Right forelimb (tissue), 1 donor: Measurements from ENCODE around the gene ZDHHC11.
"Not testable (repeated sequence)": the region's sequence is repeated elsewhere in the genome, so short reads cannot be mapped to it uniquely, and the experiment has no call there.

Experiments used
- DNase-seq: peaks from one replicate; pipeline ENCODE4 v3.0.0-alpha.2; 2018

ZDHHC11 gene

DNA sequence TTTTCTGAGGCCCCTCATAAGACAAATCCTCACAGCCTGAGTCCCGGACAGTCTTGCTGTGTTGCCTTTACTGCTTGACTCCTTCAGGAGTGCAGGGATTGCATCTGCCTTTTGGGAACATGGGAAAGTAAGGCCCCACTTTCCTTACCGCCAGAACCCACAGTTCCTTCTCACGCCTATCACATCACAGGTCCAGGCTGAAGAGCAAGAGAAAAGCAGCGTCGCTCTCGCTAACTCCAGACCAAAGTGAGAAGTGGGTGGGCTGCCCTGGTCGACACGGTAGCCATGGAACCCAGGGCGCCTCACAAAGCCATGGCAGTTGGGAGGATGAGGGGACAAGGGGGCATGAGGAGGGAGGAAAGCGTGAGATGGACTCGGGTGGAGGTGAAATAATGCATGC lies 7.9 kb upstream of the ZDHHC11 start:
- no peak for DNase-seq

DNA sequence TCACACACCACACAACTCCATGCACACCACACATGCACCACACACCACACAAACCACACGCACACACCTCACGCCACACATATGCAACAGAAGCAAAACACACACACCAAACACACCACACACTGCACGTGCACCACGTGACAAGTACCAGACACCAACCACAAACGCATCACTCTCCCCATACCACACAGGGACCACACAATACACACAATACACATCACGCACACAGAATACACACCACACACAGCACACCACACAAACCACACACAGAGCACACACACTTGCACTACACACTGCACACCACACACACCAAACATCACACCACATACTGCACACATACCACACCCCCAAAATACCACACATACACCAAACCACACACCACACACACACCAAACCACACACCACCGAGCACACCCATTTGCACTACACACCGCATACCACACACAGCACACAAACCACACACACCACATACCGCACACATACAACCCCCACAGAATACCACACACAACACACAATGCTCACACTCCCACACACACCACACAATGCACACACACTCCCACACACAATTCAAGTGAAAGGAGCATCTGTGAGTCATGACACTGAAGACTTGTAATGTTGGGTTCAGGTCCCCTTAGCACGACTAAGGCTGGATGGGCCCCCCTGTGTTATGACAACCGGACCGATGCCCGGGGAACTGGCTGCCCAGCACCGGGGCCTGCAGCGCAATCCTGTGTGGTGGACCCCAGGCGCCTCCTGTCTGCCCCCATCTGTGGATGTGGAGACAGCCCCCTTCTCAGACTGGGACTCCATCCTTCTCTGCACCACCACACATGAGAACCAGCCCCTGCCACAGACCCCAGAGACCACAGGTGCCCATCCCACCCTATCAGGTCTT lies 6.0 kb upstream of the ZDHHC11 start:
- DNase-seq = no peak

GRCh38 chr5:855771-856530 lies 5.2 kb upstream of the ZDHHC11 start:
- DNase-seq = no peak

DNA sequence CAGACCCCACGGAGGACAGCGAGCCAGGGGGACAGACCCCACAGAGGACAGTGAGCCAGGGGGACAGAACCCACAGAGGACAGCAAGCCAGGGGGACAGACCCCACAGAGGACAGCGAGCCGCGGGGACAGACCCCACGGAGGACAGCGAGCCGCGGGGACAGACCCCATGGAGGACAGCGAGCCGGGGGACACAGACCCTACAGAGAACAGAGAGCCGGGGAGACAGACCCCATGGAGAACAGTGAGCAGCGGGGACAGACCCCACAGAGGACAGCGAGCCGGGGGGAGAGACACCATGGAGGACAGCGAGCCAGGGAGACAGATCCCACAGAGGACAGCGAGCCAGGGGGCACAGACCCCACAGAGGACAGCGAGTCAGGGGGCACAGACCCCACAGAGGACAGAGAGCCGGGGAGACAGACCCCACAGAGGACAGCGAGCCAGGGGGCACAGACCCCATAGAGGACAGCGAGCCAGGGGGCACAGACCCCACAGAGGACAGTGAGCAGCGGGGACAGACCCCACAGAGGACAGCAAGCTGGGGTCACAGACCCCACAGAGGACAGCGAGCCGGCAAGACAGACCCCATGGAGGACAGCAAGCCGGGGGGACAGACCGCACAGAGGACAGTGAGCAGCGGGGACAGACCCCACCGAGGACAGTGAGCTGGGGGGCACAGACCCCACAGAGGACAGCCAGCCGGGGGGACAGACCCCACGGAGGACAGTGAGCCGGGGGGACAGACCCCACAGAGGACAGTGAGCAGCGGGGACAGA lies 4.4 kb upstream of the ZDHHC11 start:
- no peak for DNase-seq

GRCh38 chr5:854217-854616 lies 3.4 kb upstream of the ZDHHC11 start:
- DNase-seq = no peak

- DNase-seq = not testable (repeated sequence)
Observed at GRCh38 chr5:853416-854090, 2.8 kb upstream of the ZDHHC11 start.

DNA sequence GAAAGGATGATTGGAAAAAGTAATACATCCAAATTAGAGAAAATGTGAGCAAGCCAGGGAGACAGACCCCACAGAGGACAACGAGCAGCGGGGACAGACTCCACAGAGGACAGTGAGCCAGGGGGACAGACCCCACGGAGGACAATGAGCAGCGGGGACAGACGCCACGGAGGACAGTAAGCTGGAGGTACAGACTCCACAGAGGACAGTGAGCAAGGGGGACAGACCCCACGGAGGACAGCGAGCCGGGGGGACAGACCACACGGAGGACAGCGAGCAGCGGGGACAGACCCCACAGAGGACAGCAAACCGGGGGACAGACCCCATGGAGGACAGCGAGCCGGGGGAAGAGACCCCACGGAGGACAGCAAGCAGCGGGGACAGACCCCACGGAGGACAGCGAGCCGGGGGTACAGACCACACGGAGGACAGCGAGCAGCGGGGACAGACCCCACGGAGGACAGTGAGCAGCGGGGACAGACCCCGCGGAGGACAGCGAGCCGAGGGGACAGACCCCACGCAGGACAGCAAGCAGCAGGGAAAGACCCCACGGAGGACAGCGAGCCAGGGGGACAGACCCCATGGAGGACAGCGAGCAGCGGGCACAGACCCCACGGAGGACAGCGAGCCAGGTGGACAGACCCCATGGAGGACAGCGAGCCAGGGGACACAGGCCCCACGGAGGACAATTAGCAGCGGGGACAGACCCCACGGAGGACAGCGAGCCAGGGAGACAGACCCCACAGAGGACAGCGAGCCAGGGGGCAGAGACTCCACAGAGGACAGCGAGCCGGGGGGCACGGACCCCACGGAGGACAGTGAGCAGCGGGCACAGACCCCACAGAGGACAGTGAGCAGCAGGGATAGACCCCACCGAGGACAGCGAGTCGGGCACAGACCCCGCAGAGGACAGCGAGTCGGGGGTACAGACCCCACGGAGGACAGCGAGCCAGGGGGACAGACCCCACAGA lies 1.9 kb upstream of the ZDHHC11 start:
- no peak for DNase-seq

GRCh38 chr5:852018-852417 lies 1.2 kb upstream of the ZDHHC11 start:
- no peak for DNase-seq

- DNase-seq = no peak
Observed at GRCh38 chr5:851553-851952, 767 bp upstream of the ZDHHC11 start.

DNA sequence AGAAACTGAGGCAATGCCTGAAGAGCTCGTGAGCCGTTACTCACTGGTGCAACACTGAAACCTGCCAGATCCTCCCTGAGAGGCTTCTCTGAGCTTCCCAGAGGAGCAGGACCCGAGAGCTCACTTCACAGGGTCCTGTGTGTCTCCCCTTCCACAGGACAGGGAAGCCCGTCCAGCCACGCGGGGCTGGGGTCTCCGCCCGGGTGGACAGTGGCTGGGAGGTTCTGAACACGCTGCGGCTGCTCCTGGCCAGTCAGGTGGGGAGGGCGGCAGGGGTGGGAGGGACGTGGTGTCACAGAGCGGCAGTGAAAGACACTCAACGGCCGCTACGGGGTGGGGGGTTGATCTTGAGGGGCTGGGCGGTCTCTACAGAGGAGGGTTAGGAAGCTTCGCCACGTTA lies 290 bp upstream of the ZDHHC11 start:
- DNase-seq = no peak

GRCh38 chr5:849651-850301 lies 1.0 kb downstream of the ZDHHC11 start:
- DNase-seq = no peak

- DNase-seq = no peak
Observed at GRCh38 chr5:848671-849111, 2.1 kb downstream of the ZDHHC11 start.

DNA sequence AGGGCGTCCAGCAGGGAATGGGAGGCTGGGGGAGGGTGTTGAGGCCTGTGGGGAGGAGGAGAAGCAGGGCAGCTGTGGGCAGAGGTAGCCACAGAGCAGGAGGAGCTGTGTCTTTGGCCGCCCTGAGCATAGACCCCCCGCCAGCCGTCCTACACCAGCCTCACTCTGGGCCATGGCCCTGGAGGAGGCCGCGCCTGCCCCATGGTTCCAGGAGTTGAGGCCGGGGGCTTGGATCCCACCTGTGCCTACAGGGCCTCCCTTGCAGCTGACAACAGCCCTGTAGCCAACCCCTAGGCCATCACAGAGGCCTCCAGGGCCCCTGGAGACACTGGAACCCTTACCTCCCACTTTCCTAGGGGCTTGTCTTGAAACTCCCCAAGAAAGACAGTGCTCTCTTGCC lies 3.0 kb downstream of the ZDHHC11 start:
- DNase-seq = not testable (repeated sequence)

GRCh38 chr5:847212-847611 lies 3.6 kb downstream of the ZDHHC11 start:
- not testable (repeated sequence) for DNase-seq

GRCh38 chr5:846602-847091 lies 4.1 kb downstream of the ZDHHC11 start:
- DNase-seq = peak; percentile 32

DNA sequence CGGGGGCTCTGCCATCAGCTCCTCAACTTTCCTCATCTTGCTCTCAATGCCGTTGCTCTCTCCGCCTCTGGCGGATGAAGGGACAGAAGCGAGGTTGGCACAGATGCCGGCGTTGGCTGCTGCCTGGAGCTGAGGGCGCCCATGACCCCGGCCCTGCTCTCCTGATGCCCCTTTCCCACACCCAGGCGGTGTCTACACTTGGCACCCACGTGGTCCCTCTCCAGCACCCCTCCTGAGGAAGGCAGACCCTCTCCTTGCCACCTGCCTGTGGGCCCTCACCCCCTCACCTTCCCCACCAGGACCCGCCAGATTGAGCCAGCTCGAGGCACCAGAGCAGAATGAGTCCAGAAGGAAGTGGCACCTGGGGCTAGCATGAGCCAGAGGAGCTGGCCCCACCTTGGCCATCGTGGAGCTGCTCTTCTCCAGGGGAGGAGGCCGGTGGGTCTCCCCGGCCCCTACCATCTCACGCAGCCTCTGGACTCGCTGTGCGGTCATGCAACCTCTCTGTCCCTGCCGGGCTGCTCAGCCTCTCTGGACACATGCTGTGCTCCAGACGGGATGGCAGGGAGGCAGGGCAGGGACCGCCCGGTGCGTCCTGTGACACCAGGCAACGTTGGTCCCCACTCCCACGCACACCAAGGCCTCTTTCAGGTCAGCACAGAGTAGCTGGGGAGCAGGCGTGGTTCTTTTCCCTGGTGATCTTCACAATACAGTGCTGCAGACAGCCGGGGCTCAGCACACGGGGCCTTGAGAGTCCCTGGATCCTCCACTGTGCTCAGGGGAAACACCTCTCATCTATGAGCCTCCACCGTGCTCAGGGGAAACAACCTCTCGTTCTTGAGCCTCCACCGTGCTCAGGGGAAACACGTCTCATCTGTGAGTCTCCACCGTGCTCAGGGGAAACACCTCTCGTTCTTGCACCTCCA lies 4.8 kb downstream of the ZDHHC11 start:
- DNase-seq = not testable (repeated sequence)

DNA sequence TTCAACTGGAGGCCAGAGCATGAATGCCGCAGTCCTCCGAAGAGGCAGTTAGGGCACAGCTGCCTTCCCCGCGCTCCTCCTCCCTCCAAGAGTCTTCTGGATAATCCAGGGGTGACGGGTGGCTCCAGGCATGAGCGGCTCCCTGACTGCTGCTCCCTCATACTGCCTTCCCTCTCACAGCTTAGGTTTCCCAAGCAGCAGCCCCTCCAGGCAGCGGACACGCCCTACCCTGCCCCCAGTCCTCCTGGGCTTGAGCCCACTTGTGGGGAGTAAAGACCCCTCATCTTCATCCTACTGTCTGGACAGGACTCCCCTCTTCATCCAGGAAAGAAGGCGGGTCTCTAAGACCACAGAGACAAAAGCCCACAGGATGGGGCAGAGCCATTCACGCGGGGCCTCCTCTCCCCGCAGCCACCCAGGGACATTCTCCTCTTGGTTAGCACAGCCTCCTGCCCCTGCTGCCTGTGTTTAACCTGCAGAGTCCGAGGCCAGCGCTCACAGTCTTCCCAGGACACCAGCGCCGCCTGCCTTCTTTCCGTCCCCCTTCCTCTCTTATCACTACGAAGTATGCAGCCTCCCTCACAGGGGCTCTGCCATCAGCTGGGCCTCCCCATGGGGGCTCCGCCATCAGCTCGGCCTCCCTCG lies 5.6 kb downstream of the ZDHHC11 start:
- DNase-seq = peak; percentile 41

- DNase-seq = not testable (repeated sequence)
Observed at GRCh38 chr5:844426-844825, 6.4 kb downstream of the ZDHHC11 start.

DNA sequence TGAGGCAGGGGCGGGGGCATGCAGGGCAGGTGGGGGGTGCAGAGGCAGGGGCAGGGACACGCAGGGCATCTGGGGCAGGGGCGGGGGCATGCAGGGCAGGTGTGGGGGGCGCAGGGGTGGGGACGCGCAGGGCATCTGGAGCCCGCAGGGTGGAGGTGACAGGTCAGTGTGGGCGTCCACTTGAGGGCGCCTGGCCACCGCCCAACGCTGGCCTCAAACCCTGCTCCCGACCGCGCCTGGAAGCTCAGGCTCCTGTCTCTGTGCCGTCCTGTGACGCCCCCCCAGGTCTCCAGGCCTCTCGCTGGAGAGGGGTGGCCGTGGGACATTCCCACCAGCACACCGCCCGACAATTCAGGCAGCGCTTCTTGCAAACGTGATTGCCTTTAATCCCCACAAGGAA lies 6.9 kb downstream of the ZDHHC11 start:
- DNase-seq = not testable (repeated sequence)
